Activated CD4-positive, CD25-positive, alpha-beta regulatory T cell treated with anti-CD3 and anti-CD28 coated beads, Interleukin-2, amount 50 U/mL, for 72 hours (primary cell): ENCODE data around the gene AGAP3.

ENCODE experiments used
- DNase-seq: peaks from one replicate; pipeline ENCODE4 v3.0.0; 2021

The AGAP3 gene

DNA sequence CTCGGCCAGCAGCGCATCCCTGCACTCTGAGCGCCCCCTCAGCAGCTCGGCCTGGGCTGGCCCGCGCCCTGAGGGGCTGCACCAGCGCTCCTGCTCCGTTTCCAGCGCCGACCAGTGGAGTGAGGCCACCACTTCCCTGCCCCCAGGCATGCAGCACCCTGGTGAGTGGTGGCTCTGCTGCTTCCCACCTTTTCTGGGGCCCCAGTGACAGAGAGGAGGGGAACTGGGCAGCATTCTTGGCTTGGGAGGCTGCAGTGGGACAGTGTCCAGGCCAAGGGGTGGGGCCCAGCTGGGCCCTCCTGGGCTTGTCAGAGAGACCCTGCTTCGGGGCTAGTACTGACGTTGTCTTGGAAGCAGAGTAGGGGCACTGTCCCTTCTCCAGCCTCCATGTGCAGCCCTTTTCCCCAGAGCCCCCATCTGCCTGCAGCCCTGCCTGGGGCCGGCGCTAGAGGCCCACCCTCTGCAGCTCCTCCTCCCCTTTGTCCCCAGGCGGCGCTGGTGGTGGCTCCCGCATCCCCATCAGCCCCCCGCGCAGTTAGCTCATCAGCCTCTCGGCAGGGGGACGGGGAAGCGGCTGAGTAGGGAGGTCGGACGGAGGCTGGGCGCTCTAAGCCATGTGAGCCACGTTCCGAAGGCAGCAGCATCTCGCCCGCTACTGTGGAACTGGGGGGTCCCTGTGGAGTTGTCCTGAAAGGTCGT, 52.0 kb downstream of the AGAP3 start:
- peak; percentile 23 for DNase-seq

DNA sequence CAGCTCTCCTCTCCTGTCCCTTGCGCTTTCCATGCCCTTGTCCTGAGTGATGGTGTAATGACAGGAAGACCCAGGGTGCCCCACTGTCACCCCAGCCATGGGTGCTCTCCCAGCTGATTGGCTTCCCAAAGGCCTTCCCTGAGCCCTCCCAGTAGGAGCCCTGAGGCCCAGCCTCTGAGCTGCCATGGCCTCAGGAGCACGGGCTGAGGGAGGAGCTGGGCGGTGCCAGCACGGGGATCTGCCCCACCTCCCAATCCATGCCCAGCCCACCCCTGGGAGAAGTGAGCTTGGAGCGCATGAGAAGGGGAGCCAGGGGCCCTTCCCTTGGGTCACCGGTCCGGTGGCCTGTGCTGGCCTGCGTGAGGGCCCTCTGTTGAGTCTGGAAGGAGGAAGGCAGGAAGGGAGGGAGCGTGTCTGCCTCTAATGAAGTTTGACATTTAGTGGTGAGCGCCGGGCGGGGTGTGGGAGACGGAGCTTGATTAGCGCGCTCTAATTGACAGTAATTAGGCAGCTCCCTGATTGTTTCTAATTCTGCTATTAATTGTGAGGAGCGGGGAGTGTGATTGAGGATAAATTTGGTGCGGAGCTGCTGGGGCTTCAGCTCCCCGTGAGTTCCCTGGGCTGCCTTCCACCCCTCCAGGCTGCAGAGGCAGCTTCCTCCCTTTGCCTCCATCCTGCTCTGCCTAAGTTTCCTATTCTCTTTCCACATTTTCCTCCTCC, 53.0 kb downstream of the AGAP3 start:
- DNase-seq = peak; percentile 16

DNA sequence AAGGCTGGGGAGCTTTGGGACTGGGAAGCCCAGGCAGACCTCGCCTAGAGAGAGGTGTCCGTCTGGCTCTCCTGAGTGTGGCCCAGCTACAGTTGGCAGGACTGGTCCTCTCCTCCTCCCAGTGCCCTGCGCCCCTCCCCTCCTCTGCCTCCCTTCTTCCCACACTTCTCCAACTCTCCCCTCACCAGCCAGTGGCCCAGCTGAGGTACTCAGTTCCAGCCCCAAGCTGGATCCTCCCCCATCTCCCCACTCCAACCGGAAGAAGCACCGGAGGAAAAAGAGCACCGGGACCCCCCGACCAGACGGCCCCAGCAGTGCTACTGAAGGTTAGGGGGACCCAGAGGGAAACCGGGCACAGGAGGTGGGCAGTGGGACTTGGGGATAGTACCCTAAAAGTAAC, 53.5 kb downstream of the AGAP3 start:
- DNase-seq = peak; percentile 21

DNA sequence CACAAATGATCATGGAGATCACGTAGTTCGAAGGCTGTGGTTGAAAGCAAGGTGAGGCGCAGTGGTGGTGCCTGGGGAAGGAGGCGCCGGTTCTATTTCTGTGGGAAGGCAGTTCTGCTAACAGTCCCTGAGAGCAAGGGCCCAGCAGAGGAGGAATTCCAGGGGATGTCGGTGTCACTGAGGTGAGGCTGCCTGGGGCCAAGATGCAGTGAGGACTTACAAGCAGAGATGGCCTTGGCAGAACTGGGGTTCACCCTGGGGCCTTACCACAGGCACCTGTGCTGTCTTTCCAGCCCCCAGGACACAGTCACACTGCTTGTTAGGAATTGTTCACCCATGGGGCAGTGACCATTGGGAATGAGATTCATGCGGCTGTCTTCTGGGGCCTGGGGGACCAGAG, 54.6 kb downstream of the AGAP3 start:
- DNase-seq = no peak

DNA sequence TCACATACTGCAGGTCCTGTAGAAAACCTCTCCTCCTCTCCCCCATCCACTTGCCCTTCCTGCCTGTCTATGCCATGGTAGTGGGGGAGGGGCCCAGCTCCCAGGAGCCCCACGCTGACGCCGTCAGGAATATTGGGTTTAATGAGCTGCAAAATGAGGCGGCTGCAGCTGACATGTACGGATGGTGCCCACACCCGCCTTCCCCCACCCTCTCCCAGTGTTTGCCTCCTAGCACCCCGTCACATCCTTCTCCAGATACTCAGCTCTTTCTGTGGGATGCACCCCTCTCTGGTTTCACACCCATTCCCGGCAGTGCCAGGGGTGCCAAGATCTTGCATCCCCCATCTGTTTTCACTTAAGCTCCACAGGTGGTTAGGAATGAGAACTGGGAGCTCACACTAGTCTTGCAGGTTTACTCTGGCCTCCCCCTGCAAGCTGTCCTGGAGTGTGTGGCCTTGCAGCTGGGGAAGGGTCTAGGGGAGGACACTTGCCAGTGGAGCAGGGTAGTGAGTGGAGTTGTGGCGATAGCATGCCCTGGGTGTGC, 55.1 kb downstream of the AGAP3 start:
- DNase-seq = no peak

DNA sequence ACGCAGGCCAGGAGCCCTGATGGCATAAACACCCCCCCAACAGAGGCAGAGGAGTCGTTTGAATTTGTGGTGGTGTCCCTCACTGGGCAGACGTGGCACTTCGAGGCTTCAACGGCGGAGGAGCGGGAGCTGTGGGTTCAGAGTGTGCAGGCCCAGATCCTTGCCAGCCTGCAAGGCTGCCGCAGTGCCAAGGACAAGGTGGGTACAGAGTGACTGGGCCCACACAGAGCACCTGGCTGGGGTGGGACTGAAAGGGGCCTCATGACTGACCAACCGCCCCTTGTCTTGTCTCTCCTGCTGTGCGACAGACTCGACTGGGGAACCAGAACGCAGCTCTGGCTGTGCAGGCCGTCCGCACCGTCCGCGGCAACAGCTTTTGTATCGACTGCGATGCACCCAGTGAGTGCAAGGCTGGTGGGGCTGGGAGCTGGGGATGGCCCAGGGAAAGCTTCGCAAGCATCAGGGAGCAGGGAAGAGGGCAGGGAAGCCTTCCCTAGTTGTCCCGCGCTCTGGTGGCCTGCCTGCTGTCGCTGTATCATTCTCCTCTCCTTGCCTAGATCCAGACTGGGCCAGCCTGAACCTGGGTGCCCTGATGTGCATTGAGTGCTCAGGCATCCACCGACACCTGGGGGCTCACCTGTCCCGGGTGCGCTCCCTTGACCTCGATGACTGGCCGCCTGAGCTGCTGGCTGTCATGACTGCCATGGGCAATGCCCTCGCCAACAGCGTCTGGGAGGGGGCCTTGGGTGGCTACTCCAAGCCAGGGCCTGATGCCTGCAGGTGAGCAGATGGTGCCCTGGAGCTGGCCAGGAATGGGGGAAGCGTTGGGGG, 55.8 kb downstream of the AGAP3 start:
- DNase-seq = no peak

DNA sequence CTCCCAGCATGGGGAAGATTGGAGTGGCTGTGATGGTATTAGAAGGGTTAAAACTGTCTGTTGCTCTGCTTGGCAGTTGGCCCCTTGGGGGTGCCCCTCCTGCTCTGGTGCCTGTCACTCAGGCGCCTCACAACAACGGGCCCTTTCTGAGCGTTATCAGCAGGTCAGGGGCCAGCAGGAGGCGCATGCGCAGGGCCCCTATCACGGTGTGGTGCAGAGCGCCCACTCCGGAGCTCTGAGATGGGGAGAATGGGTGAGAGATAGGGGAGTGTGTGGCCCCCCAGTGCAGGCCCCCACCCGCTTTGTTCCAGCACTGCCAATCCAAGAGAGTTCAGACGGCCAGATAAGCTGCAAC, 56.4 kb downstream of the AGAP3 start:
- no peak for DNase-seq

DNA sequence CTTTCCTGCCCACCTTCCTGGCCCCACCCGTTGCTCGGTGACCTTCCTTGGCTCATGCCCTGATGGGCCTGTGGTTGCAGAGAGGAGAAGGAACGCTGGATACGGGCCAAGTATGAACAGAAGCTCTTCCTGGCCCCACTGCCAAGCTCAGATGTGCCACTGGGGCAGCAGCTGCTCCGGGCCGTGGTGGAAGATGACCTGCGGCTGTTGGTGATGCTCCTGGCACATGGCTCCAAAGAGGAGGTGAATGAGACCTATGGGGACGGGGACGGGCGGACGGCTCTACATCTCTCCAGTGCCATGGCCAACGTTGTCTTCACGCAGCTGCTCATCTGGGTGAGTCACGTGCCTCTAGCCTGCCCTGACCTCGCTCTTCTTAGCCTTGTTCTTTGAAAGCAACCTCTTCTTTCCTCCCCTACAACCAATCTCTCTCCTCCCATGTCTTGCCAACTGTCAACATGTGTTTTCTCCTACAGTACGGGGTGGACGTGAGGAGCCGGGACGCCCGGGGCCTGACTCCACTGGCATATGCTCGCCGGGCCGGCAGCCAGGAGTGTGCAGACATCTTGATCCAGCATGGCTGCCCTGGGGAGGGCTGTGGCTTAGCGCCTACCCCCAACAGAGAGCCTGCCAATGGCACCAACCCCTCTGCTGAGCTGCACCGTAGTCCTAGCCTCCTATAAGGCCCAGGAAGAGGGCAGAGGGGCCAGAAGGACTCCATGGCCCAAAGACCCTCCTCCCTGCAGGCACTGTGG, 57.2 kb downstream of the AGAP3 start:
- DNase-seq = no peak

DNA sequence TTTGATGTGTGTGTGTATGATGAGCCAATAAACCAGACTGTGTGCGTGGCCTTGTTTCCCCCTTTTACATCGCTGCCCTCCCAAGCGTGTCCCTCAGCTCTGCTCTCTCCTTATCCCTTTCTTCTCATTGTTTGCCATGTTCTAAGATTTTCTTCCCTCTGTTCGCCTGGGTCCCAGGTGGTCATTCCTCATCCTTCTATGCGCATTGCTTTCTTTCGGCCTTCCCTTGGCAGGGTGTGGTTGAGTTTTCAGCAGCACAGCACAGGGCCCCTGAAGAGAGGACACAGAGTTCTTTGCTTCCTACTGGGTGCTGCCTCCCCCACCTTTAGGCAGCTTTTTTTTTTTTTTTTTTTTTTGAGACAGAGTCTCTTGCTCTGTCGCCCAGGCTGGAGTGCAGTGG, 58.1 kb downstream of the AGAP3 start:
- no peak for DNase-seq

DNA sequence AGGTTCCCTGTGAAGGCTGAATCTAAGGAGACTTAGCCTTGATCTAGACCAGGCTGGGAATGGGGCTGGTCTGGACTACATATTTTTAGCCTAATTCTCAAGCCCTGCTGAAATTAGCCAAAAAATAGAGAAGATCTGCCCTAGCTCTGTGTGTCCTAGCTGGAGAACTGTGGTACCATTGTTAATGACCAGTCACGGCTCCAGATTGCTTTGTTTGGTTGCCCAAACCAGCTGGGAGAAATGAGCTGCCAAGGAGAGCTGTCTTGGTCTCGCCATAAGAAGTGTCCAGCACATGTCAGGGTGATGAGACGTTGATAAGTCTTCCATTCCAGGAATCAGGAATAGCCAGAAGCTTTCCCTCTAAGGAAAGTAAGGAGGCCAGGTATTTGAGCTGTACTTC, 60.5 kb downstream of the AGAP3 start:
- DNase-seq = no peak

DNA sequence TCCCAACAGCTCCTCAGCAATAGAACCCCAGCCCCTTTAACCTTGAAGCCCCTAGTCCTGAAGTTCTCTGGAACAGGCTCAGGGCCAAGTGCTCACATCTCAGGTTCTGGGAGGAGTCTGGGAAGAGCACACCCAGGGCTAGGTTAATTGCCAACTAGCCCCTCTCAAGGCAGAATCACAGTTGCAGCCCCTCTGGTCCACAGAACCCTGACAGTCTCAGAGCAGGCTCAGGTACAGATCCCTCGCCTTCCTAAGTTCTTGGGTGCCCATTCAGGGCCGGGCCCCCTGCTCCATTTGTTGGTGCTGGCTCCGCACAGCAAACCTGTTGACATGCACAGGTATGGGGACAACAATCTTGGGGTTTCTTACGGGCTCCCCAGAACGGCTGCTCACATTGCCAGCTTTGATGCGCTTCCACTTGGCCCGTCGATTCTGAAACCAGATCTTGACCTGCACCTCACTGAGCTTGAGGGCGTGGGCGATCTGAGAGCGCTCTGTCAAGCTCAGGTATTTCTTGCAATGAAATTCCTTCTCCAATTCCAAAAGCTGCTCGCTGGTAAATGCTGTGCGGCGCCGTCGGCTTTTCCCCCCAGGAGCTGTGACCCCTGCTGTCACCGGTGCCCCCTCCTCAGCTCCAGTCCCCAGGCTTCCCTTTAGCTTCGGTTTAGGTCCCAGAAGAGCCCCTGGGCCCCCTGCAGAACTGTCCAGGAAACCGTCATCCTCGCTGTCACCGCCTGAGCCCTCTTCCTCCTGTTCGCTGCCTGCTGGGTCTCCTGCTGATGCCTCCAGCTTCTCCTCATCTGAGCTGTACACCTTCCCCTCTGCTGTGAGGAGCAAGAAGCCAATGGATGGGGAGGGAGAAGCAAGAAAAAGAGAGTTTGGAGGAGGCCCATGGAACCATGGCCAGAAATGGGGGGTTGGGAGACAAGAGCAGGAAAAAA, 62.3 kb downstream of the AGAP3 start:
- no peak for DNase-seq

DNA sequence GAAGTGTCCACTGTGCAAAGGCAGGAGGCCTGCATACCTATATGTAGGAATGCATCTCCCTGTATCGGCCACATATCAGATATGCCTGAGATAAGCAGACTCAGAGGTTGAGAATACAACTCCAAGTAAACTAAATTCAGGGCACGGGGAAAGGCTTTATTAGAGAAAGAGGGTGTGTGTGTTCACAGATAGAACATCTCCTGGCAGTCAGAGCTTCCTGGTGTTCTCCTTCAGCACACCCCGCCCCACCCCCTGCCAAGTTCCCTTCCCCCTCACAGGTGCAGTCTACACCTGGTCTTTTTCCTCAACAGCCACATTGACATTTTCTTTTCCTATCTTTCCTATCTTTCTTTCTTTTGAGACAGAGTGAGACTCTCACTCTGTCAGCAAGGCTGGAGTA, 64.1 kb downstream of the AGAP3 start:
- DNase-seq = no peak

DNA sequence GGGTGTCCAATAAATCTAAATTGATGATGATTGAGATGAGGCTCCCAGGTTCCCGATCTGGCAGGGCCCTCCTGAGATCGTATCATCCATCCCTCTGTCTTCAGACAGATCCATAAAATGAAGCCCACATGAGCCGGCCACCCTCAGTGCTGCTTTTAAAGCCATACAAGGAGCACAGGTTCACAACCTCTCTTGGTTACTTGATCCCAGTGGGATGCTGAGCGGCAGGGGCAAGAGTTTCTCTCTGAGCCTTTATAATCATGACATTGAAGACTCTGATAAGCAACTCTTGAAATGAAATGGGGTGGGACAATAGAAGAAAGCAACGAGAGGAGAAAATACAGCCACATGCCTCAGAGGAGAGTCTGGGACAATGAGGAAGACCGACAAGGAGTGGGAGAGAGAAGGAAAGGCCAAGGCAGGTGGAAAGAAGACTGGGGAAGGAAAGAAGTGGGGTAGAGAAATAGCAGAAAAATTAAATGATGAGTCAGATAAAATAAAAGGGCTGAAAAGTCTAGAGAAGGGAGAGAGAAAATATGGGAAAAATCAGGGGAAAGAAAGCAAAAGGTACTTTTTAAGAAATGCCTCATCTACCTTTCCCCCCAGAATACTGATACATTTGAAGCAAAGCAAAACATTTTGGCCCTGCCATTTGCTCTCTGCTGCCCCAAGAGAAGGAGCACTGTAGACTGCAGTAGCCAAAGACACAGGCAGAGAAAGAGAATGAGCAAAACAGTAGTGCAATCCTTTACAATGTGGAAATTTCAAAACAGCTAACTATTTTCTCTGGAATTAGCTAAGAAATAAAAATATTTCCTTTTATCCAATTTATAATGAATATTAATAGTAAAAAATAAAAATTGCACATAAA, 66.6 kb downstream of the AGAP3 start:
- no peak for DNase-seq

DNA sequence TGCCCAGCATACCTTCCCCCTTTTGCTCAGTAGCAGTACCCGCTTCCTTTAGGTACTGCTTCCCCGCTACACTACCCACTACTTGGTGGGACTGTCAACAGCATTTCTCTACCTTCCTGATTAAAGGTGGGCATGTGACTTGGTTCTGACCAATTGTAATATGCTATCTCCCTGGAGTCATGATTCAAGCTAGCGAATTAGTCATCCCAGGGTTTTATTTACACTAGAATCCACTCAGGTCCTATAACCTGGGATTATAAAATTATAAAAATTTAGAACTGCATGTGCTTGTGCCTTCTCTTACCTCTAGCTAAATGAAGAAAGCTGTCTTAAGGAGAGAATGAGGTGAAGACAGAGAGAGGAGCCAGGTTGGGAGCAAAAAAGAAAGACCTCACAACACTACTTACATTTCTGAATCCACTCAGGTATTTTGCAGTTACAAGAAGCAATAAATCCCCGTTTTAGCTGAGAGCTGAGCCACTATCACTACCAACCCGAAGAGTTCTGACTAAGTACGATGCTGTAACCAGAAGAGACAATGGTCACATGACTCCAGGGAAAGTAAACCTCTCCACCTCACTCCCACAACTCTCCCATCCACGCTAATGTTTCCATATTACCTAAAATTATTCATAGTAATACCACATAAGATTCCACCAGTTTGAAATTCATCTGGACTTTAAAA, 71.5 kb downstream of the AGAP3 start:
- DNase-seq = no peak

DNA sequence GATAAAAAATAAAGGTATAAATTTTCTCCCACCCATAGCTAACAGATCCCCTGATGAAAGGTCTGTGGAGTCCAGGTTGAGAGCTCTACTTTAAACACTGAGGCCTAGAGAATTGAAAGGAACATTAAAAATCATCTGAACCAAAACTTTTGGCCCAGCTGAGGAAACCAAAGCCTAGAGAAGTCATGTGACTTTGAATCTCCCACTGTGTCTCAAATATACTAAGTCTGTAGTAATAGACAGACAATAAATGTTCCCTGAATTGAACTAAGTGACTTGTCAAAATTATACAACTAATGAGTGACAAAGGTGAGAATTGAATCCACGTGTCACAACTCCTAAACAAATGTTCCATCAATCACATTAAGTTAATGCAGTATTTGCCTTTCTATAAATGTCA, 75.5 kb downstream of the AGAP3 start:
- DNase-seq = no peak

DNA sequence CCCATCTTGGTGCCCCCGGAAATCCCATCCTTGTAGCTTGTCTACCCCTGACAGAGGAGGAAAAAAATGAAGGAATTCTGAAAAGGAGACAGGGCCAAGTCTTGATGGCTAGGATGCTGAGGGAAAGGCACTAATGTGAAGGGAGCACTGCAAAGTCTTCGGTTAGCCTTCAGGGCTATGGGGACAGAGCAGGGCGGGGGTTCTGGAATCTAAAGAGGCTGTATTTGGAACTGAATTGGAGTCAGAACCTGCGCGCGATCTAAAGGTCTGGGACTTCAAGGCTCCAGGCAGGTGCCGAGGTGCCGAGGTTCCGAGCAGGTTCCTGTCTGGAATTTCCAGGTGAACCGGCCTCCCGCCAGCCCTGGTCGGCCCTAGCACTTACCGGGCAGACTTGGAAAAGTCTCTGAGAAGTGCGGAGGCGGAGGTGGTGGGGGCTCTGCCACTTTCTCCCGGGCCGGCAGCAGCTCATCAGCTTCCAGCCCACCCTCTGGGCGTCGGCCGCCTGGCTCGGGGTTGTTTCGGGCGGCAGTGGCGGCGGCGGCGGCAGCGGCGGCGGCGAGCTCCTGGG, 80.4 kb downstream of the AGAP3 start:
- no peak for DNase-seq

DNA sequence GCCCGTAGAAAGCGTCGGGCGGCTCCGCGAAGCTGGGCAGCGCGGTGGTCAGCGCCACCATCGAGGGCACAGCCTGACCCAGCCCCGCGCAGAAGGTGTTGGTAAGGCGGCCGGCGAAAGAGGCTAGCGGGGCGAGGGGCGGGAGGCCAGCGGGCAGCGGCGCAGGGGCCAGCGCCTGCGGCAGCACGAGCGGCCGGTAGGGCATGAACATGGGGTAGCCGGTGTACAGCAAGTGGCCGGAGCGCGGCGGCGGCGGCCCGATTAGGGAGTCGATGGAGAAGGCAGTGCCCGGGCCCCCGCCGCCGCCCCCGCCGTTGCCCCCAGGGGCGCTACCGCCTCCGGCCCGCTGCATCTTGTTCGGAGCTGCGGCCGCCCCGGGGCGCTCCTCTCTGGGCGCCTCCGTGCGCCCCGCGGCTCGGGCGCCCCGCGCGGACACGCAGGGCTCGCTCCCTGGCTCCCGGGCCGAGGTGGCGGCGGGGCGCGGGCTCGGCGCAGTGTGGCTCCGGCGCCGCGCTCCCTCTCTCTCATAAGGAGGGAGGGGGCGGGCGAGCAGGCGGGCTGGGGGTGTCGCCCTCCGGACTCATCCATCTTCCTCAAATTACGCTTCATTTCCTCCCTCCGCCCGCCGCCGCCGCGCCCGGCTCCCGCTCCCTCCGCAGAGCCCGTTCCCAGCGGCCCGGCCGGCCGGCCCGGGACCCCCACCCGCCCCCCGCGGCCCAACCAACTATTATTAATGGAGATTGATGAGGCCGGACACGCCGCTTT, 81.1 kb downstream of the AGAP3 start, which contains the start of gene GBX1:
GBX1 (minus strand) TSS at position 498 of the 765 bp plus-strand sequence; CDS start at position 352, 146 bp downstream.
- no peak for DNase-seq

DNA sequence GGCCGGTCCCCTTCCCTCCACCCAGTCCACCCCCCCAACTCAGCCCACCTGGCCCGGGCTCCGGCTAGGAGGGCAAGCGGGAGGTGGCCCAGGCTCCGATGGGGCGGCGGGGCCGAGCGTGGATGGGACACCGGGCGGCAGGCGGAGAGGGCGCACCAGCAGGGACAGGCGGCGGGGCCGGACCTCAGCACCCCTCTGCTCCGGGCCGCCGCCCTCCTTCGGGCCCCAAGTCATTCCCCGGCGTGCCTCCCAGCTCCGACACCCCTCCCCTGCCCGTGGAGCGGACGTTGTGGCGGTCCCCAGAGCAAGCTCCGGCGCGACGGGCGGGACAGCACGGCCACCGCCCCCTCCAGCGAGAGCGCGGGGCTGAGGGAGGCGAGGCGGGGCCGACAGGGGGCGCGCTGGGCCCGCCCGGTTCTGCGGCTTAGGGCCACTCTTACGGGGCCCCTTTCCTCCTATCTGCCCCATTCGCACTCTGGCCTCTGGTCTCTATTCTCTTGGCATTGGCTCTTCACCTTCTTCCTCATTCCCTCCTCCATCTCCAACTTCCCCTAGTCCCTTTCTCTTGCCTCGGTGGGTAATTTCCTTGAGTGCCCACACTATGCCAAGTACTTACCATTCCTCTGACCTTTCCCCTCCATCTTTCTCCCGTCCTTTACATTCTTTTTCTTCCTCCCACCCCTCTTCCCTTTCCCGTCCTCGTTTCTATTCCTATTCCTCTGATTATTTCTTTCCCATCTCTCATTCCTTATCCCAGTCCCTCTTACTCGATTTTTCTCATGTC, 81.9 kb downstream of the AGAP3 start:
- DNase-seq = peak; percentile 66
